HepG2 (cell line): Measurements from ENCODE around the gene BTD. TPM values are rescaled to one million over a fixed set of nuclear protein-coding genes. Genes with fewer than 3 reads are reported as not detected.
A peak's percentile ranks its signal among the peaks of the same experiment; 100 is the strongest.

Experiments
- ATAD3A ChIP-seq: sonication (generic); formaldehyde crosslinking; IDR thresholded peaks from 2 replicates; pipeline ENCODE4 v1.4.0; 2020; ENCODE audit warnings: missing genetic modification reagents
- BHLHE40 ChIP-seq: IDR thresholded peaks from 2 replicates; pipeline ENCODE4 v1.6.1; 2011; ENCODE audit warnings: low read length, improper control_type of control experiment
- CEBPG ChIP-seq: IDR thresholded peaks from 2 replicates; pipeline ENCODE4 v1.6.1; 2016
- DDIT3 ChIP-seq: sonication (generic); formaldehyde crosslinking; IDR thresholded peaks from 2 replicates; pipeline ENCODE4 v1.4.0; 2020; ENCODE audit warnings: mild to moderate bottlenecking, missing genetic modification reagents
- HMGA1 ChIP-seq: sonication (generic); formaldehyde crosslinking; conservative IDR thresholded peaks from 2 replicates; pipeline ENCODE4 v1.4.0; 2020; ENCODE audit warnings: missing genetic modification reagents
- IKZF4 ChIP-seq: sonication (generic); formaldehyde crosslinking; IDR thresholded peaks from 2 replicates; pipeline ENCODE4 v1.5.1; 2020; ENCODE audit warnings: borderline replicate concordance, mild to moderate bottlenecking, low read depth, missing genetic modification reagents; ENCODE audit errors: not compliant biosample characterization
- JUNB ChIP-seq: sonication (generic); formaldehyde crosslinking; IDR thresholded peaks from 2 replicates; pipeline ENCODE4 v1.8.0; 2022; ENCODE audit warnings: missing genetic modification reagents, mild to moderate bottlenecking, borderline replicate concordance
- MAF1 ChIP-seq: sonication (generic); formaldehyde crosslinking; IDR thresholded peaks from 2 replicates; pipeline ENCODE4 v1.5.0; 2020; ENCODE audit warnings: missing genetic modification reagents, borderline replicate concordance
- PHB2 ChIP-seq: fragments of 450-650 bp; IDR thresholded peaks from 2 replicates; pipeline ENCODE4 v1.6.1; 2018; ENCODE audit not compliant: partially characterized antibody
- POGZ ChIP-seq: sonication (generic); formaldehyde crosslinking; IDR thresholded peaks from 2 replicates; pipeline ENCODE4 v1.4.0; 2020; ENCODE audit warnings: mild to moderate bottlenecking, missing genetic modification reagents
- RNF219 ChIP-seq: sonication (generic); formaldehyde crosslinking; IDR thresholded peaks from 2 replicates; pipeline ENCODE4 v1.5.0; 2020; ENCODE audit warnings: mild to moderate bottlenecking, missing genetic modification reagents
- TERF1 ChIP-seq: sonication (generic); formaldehyde crosslinking; IDR thresholded peaks from 2 replicates; pipeline ENCODE4 v1.8.0; 2022; ENCODE audit warnings: mild to moderate bottlenecking, missing genetic modification reagents, moderate library complexity
- THAP8 ChIP-seq: sonication (generic); formaldehyde crosslinking; IDR thresholded peaks from 2 replicates; pipeline ENCODE4 v1.5.1; 2020; ENCODE audit warnings: missing genetic modification reagents, mild to moderate bottlenecking, borderline replicate concordance
- TRIM24 ChIP-seq: sonication (generic); formaldehyde crosslinking; IDR thresholded peaks from 2 replicates; pipeline ENCODE4 v1.8.0; 2022; ENCODE audit warnings: mild to moderate bottlenecking, missing genetic modification reagents
- ZFP1 ChIP-seq: IDR thresholded peaks from 2 replicates; pipeline ENCODE4 v1.6.1; 2016
- ZFY ChIP-seq: sonication (generic); formaldehyde crosslinking; IDR thresholded peaks from 2 replicates; pipeline ENCODE4 v1.4.0; 2020; ENCODE audit warnings: missing genetic modification reagents
- ZNF264 ChIP-seq: sonication (generic); formaldehyde crosslinking; IDR thresholded peaks from 2 replicates; pipeline ENCODE4 v1.4.0; 2020; ENCODE audit warnings: missing genetic modification reagents
- ZNF431 ChIP-seq: sonication (generic); formaldehyde crosslinking; IDR thresholded peaks from 2 replicates; pipeline ENCODE4 v1.9.0; 2022; ENCODE audit warnings: missing genetic modification reagents, low read depth, mild to moderate bottlenecking, borderline replicate concordance
- ZNF574 ChIP-seq: sonication (generic); formaldehyde crosslinking; IDR thresholded peaks from 2 replicates; pipeline ENCODE4 v1.4.0; 2020; ENCODE audit warnings: missing genetic modification reagents
- ZNF597 ChIP-seq: sonication (generic); formaldehyde crosslinking; IDR thresholded peaks from 2 replicates; pipeline ENCODE4 v1.5.0; 2020; ENCODE audit warnings: missing genetic modification reagents
- ZNF672 ChIP-seq: sonication (generic); formaldehyde crosslinking; IDR thresholded peaks from 2 replicates; pipeline ENCODE4 v1.8.1; 2022; ENCODE audit warnings: missing genetic modification reagents
- ZNF709 ChIP-seq: sonication (generic); formaldehyde crosslinking; IDR thresholded peaks from 2 replicates; pipeline ENCODE4 v1.5.0; 2020; ENCODE audit warnings: mild to moderate bottlenecking, missing genetic modification reagents
- ZNF790 ChIP-seq: sonication (generic); formaldehyde crosslinking; IDR thresholded peaks from 2 replicates; pipeline ENCODE4 v1.8.0; 2022; ENCODE audit warnings: missing genetic modification reagents, mild to moderate bottlenecking, borderline replicate concordance
- polyA plus RNA-seq, 8 experiments: library from polyadenylated mRNA; depleted of rRNA in 3 of 8; stranded (reverse) in 7 of 8; unstranded in 1 of 8; fragments of >200 nt; fragmentation: Illumina TruSeq in 4 of 8; extraction: Trizol in 4 of 8; gene quantifications; 2 replicates each; pipeline versions ENCODE4 v1.2.1 to v1.2.3, GENCODE V29; 2011 to 2016; ENCODE audit warnings: low read depth in 4 of 8, missing spikeins in 1 of 8, mixed read lengths in 1 of 8; ENCODE audit not compliant: insufficient read depth in 1 of 8
- total RNA-seq, 5 experiments: library from RNA; depleted of rRNA; stranded (reverse); fragments of >200 nt; fragmentation: Illumina TruSeq; extraction: Trizol; gene quantifications; 2 replicates each; pipeline ENCODE4 v1.2.3, GENCODE V29; 2016; ENCODE audit warnings: low read depth in 1 of 5

The BTD gene
- total and polyA plus RNA-seq, 2 of the 13 experiments (the other 11 are each of a cell fraction or from before 2014, with no cell fraction given): 15.7 to 35.5 TPM

- TF ChIP-seq ZNF597 (CRISPR knock-in tag) (no peak), IKZF4 (CRISPR knock-in tag) (no peak), MAF1 (CRISPR knock-in tag) (no peak), THAP8 (CRISPR knock-in tag) (no peak), POGZ (CRISPR knock-in tag) (peak; percentile 29; the same call in 1 of the 2 replicates), ZFP1 (no peak), TRIM24 (CRISPR knock-in tag) (no peak), HMGA1 (CRISPR knock-in tag) (no peak), JUNB (no peak), ZNF790 (no peak), ZNF709 (CRISPR knock-in tag) (no peak), ZFY (CRISPR knock-in tag) (no peak), DDIT3 (CRISPR knock-in tag) (no peak), ZNF431 (CRISPR knock-in tag) (no peak), ATAD3A (no peak), CEBPG (no peak), ZNF672 (CRISPR knock-in tag) (no peak), ZNF264 (CRISPR knock-in tag) (no peak), PHB2 (no peak), BHLHE40 (no peak), ZNF574 (CRISPR knock-in tag) (no peak), RNF219 (no peak), TERF1 (CRISPR knock-in tag) (no peak)
Measured at GRCh38 chr3:15649341-15649740, 47.8 kb downstream of the BTD start (continued).
